Right renal cortex interstitium (tissue), 3 donors: ENCODE data around the gene CYP2E1. TPM values are rescaled to one million over a fixed set of nuclear protein-coding genes. Genes with fewer than 3 reads are reported as not detected.
"Not testable (repeated sequence)": the region's sequence is repeated elsewhere in the genome, so short reads cannot be mapped to it uniquely, and the experiment has no call there.

Experiments
- DNase-seq, 3 donors: peaks; one replicate each; pipeline ENCODE4 v3.0.0-alpha.2; 2013; ENCODE audit warnings: low read depth in 3 of 3, low spot score in 2 of 3
- polyA plus RNA-seq, 3 donors: library from polyadenylated mRNA; unstranded; fragments of 120-200 nt; gene quantifications; one replicate each; pipeline ENCODE4 v1.2.1, GENCODE V29; 2013; ENCODE audit not compliant: insufficient read length in 3 of 3

The CYP2E1 gene
- polyA plus RNA-seq, 3 donors = 0.69 to 0.93 (median 0.76) TPM

DNA sequence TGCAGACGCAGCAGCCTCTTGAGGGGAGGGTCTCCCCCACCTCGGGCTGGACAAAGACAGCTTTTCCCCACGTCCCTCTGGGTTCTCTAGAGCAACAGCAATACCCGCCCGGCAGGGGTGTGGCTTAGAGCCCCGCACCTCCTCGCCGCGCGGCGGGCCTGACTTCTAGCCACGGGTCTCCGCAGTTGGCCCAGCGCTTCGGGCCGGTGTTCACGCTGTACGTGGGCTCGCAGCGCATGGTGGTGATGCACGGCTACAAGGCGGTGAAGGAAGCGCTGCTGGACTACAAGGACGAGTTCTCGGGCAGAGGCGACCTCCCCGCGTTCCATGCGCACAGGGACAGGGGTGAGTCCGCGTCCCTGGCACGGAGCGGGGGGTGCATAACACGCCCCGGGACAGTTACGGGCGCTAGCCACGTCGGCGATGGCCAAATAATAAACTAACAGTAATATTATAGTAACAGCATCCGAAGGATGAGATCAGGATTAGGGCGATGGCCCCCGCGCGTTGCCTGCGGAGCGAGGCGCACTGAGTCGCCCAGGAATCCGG is 1.2 kb downstream of the CYP2E1 start:
- no peak for DNase-seq

DNA sequence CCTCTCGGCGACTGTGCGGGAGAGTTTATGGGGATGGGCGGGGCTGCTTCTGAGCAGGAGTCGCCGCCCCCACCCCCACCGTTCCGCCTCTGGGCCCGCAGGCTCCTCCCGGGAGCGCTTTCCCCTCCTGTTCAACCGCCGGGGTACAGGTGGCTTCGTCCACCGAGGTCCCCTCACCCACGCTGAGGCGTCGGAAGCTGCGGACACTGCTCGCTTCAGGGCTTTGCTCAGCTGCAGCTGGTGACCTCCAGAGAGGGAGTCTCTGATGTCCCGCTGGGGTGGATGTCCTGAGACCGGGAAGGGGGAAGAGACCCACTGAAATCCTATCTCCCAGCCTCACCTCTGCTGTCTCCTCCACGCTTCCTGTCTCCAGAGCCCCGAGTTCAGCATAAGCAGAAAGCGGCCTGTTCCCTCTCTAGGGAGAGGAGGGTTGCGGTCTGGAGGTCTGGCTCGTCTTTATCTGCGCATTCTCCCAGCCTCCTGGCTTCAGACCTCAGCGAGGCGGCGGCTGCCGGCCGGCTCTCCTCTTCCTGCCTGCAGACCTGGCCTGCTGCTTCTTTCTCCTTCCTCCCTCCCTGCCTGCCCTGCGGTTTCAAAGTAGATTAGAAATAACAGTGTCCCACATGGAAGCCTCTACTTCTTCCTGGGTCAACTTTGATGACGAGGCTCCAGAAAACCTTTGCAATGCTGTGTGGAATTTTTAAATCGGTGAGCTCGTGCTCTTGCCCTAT is 1.8 kb downstream of the CYP2E1 start:
- no peak for DNase-seq

DNA sequence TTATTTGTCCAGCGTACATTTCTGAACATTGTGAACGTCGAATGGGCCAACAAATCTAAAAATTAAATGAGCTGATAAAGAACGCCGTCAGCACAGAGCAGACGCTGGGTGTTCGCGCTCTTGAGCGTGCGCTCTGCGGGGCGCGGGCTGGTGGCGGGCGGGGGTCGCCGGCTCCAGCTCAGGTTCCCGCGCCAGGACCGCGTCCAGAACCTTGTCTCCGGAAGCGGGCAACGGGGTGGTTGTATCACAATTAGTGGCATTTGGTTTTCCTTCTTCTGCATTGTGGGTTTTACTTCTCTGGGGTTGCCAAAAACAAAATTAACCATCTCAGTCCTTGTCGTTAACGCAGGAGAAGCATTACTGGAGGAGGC is 2.4 kb downstream of the CYP2E1 start:
- DNase-seq = no peak

DNA sequence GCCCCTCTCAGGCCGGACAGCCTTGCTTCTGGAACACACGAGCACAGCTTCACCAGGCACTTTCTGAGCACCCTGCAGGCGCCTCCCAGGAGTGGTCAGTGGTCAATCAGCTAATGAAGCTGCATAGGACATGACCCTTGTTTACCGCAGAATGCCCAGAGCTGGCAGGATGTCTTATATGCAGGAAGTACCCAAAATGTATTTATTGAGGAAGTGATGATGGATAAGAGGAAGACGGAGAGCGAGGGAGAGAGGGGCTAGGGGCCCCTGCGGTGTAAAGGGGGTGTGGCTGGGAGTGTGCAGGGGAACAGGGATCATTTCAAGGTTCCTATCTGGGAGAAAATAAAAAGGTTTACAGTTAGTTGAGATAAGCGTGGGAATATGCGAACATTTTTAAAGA is 3.3 kb downstream of the CYP2E1 start:
- DNase-seq = no peak

DNA sequence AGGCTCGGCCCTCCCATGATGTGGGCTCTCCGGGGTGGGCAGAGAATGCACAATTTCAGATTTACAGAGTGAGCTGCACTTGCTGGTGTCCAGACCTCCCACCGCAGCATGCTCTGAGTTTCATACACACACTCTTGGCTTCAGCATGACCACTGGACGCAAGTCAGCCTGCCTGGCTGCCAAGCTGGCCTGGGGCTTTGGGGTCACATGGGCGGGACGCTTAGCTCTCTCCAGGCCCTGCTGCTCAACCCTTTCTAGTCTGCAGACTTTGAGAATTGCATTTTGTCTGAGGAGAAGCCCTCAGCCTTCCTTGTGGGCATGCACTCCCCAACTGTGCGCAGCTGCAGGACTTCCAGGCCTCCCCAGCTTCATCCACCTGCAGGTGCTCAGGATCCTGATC is 5.7 kb downstream of the CYP2E1 start:
- DNase-seq = no peak

DNA sequence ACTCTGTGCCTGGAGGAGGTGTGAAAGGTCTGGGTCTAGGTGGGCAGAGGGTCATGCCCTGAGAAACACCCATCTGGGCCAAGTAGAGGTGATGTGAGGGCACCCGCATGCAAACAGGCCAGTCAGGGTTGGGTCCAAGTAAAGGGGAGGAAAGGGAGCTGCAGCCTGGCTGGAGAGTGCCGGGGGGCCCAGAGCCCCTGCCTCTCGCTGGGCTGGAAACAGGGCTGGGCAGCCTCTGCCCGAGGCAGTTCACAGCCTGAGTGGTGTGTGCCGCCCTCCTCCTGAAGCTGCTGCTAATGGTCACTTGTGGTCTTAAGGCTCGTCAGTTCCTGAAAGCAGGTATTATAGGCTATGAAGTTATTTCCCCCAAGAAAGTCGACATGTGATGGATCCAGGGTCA is 7.3 kb downstream of the CYP2E1 start:
- no peak for DNase-seq

DNA sequence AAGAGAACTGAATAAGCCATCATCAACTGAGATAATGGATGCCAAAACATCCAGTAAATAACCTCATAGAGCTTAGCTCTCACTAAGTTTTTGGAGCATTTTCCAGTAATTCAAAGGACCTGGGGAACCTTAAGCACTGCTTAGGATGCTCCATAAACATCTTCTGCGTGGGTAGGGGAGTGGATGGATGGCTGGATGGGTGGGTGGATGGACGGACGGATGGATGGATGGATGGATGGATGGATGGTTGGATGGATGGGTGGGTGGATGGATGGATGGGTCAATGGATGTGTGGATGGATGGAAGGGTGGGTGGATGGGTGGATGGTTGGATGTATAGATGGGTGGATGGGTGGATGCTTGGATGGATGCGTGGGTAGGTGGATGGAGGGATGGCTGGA is 9.0 kb downstream of the CYP2E1 start:
- no peak for DNase-seq

DNA sequence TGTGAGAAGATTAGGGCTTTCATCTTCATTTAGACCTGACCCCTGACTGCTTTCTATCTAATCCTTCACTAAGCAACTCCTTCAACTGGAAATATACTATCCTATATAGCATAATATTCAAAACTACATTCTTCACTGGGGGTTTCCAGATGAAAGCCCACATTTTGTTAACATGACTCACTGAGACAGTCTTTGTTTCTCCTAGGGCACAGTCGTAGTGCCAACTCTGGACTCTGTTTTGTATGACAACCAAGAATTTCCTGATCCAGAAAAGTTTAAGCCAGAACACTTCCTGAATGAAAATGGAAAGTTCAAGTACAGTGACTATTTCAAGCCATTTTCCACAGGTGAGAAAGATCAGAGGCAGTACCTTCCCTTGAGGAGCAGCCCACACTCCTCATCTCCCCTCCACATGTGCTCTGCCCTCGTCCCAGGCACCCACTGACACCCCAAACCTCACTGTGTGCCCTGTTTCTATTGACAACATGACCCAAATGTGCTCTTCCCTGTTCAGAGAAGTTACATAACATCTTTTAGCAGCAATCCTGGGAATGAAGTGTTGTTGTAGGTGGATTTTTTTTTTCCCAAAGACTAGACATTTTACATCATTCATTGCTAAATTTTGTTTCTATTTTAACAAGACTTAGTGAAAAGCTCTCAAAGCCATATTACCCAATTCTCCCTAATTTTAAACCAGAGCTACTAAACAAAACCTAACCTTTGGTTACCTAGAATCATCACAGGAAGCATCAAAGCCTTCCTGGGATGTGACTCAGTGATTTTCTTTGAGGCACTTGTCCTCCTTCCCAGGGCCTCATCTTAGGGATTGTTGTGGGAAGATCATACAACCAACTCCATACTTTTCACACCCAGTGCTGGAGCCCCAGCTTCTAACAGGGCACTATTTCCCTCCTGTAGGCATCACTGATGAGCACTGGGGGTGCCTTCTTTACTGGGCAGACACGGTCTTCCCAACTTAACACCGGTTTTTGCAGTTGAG is 10.7 kb downstream of the CYP2E1 start:
- DNase-seq = no peak

DNA sequence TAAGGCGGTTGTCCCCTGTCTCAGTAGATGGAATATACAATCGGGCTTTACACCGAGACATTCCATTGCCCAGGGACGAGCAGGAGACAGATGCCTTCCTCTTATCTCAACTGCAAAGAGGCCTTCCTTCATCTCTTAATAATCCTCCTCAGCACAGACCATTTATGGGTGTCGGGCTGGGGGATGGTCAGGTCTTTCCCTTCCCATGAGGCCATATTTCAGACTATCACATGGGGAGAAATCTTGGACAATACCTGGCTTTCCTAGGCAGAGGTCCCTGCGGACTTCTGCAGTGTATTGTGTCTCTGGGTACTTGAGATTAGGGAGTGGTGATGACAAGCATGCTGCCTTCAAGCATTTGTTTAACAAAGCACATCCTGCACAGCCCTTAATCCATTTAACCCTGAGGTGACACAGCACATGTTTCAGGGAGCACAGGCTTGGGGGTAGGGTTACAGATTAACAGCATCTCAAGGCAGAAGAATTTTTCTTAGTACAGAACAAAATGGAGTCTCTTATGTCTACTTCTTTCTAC is 14.3 kb downstream of the CYP2E1 start:
- DNase-seq = not testable (repeated sequence)

DNA sequence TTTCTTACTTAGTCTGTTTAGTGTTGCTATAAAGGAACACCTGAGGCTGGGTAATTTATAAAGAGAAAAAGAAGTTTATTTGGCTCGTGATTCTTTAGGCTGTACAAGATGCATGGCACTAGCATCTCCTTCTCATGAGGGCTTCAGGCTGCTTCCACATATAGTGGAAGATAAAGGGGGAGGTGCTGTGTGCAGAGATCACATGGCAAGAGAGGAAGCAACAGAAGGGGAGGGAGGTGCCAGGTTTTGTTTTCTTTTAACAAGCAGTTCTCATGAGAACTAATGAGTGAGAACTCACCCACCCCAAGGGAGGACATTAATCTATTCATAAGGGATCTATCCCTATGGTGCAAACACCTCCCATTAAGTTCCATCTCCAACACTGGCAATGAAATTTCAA is 17.3 kb downstream of the CYP2E1 start:
- DNase-seq = no peak

DNA sequence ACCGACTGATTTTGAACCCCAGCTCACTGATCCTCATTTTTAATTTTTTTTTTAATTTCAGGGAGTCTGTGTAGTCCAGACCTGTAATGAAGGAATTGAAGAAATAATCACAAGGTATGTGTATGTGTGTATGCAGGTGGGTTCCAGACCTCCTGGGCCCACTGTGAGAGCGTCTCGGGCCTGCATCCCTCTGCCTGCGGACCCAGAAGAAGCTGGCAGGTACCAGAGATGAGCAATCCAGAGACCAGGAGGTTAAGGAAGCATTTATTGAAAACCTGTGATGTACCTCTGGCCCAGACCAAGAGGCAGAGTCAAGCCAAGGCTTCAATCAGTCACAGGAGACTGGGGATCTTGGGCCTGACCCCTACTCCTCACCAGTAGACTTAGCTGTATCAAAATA is 27.4 kb downstream of the CYP2E1 start:
- DNase-seq = no peak

DNA sequence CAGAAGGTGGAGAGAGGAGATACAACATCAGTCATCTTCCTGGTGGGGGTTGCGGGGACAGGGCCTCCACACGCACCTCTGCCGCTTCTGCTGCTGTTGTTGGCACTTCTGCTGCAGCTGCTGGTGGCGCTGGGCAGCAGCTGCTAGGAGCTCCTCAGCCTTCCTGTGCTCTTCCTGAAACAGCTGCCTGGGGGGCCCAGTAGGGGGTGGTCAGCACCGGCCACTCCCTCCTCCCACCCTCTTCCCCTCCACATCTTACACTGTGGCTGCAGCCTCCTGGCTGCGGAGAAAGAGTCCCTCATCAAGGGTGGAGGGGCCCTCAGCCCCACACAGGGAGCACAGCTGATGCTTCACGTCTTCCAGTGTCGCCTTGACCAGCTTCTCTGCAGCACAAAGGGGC is 28.4 kb downstream of the CYP2E1 start:
- no peak for DNase-seq

DNA sequence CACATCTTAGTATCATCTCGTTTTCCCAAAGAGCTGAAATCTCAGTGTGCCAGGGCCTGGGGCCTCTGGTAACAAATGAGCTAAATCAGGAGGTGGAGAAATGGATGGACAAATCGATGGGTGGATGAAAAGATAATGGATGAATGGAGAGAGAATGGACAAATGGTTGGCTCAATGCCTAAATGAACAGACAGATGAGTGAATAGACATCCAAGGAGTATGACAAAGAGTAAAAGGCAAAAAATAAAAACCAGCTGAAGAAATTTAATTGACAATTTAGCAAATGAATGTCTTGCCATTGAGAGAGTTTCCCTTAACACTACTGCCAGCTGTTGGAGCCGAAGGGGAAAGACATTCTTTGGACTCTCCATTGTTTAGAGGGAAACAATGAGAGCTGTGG is 30.2 kb downstream of the CYP2E1 start:
- DNase-seq = no peak

DNA sequence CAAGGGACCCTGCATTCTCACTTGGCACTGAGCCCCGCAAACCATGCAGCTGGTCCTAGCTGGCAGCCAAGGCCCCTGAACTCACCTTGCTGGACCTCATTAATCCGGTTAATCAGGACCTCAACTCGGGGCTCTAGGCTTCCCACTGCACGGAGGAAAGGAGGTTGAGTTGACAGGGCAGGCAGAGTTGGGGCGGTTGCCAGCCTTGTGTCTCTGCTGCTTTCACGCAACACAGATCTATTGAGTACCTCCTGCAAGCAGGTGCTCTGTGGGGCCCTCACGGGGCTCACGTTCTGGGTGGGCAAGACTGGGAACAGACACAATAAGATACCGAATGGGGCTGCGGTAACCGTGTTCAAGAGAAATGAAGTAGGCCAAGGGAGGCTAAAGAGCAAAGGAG is 32.1 kb downstream of the CYP2E1 start:
- no peak for DNase-seq

DNA sequence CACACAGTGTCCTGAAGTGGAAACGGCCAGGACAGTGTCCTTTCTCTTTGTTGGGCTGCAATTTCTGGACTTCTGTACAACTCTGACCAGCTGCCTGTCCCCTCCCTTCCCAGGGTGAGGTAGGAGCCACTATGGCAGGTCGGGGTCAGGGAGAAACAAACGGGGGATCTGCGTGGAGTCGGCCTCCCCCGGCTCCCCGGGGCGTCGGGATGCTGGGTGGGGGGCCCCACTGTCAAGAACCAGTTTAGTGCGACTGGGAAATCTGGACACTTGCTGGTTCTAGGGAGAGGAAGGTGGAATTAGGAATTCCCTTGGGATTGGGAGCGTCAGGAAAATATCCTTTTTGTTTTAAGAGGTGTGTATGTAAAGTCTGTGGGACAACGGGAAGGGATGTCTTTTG is 37.7 kb downstream of the CYP2E1 start:
- no peak for DNase-seq

DNA sequence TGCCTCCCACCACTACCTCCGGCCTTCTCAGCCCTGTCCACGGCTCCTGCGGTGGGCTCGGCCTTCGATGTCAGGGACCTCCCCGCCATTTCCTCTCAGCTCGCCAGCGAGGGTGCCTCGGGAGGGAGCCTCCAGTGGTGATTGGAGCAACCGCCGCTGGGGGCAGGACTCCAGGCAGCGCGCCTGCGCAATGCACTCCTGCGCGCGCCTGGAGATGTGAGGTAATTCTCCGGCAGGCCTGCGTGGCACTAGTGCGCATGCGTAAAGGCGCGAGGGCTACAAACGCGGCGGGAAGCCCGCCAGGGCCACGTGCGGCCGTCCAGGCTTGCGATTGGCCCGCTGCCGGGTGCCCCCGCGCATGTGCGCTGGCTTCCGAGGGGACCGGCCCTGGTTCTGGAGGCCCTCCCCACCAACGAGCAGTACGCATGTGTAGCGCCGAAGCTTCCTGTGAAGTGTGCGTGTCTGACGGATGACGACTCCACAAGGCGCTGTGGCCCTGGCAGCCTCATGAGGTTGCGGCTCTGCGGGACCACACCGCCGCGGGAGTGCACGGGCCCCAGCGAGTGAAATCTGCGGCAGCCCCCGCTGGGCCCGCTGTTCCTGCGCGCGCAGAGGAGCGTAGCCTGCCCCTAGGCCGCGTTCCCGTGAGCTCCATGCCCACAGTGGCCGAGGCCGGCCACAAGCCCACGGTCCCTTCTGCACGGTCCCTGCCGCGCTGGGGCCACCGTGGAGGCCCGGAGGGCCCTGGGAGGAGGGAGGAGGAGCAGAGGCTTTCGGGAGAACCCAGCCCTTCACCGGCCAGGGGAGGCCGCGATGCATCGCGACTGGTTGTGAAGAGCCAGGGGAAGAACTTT is 38.5 kb downstream of the CYP2E1 start, which contains the start of gene SYCE1:
Gene SYCE1, minus strand, starts transcription at position 143 of the 854 bp plus-strand sequence. Its CDS starts 54 bp downstream, at position 89.
- no peak for DNase-seq

DNA sequence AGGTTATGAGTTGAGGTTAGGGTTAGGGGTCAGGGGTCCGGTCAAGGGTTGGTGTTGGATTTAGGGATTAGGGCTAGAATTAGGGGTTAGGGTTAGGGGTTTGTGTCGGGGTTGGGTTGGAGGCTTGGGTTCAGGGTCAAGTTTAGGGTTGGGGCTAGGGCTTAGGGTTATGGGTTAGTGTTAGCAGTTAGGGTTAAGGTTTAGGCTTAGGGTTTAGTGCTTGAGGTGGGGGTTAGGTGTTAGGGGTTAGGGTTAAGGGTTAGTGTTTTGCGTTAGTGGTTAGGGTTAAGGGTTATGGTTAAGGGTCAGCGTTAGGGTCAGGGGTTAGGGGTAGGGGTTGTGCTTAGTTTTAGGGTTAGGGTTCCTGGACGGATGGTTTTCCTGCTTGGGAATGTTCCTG is 40.0 kb downstream of the CYP2E1 start:
- DNase-seq = no peak

DNA sequence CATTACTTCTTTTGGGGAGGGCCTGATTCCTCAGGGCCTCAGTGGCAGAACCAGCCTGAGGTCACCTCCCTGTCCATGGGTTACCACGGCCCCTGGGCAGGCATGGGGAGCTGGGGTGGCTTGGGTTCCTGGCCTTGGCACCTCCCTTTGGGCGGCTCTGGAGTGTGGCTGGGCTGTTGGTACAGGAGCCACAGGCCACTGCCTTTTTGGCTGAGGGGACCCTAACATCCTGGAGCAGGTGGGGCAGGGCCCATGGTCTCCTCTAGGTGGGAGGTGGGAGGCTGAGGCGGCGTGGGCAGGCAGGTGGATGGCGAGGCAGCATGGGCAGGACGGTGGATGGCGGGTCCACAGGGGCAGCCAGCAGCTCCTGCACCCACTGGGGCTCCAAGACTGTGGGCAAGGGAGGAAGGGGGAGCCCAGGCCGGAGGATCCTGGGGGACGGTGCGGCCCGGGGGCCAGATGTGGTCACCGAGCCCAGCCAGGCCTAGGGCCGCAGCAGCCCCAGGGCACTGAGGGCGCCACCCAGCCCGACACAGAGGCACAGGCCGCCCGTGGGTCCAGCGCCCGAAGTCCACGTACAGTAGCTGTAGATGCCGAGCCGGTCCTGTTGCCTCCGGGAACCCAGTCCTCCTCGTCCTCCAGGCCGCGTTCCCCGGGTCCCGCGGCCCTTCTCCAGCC is 40.6 kb downstream of the CYP2E1 start:
- DNase-seq = no peak

DNA sequence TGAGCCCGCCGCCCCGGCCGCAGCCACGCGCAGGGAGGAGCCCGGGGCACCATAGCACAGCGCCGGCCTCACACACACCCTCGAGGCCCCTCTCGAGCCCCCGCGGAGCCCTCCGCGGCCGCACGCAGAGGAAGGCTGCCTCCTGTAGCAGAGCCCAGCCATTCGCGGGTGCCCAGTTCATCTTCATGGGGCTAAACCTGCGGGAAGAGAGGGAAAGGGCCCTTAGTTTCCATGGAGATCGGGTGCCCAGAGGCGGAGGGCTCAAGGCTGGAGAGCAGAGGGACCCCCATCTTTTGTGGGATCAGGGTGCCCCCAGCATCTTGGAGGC is 41.1 kb downstream of the CYP2E1 start:
- no peak for DNase-seq
